Dermis lymphatic vessel endothelial cell (primary cell): ENCODE results near the gene EIF4G2. TPM values are rescaled to one million over a fixed set of nuclear protein-coding genes. Genes with fewer than 3 reads are reported as not detected.

Experiments
- total RNA-seq: library from RNA; depleted of rRNA; stranded (reverse); fragments of >200 nt; gene quantifications from 2 replicates; pipeline ENCODE4 v1.2.1, GENCODE V29; 2014

Gene EIF4G2
- 718 and 747 TPM in 2 replicates for total RNA-seq

GRCh38 chr11:10808553-10809372 is at the start of gene EIF4G2:
Gene EIF4G2 (minus strand): TSS chr11:10808926.

GRCh38 chr11:10857709-10858438 is 49.1 kb upstream of the EIF4G2 start, which contains the start of gene ZBED5:
Gene ZBED5 (minus strand): TSS chr11:10858053. CDS start chr11:10854945, 3,108 bp downstream.

GRCh38 chr11:10750838-10751580 is 57.7 kb downstream of the EIF4G2 start, which contains the start of gene CTR9:
Gene CTR9 (plus strand): TSS chr11:10751246. CDS start chr11:10751413, 167 bp downstream.

Other genes starting within 250 kb of the EIF4G2 start
- 208 and 386 TPM in 2 replicates for gene LYVE1, start 240.3 kb downstream of the EIF4G2 start, total RNA-seq
- gene IRAG1, start 115.2 kb downstream of the EIF4G2 start, total RNA-seq: 0.69 and 0.87 TPM in 2 replicates
- 36.0 and 46.1 TPM in 2 replicates for gene CTR9, start 57.7 kb downstream of the EIF4G2 start, total RNA-seq
- 10.9 and 16.3 TPM in 2 replicates for gene ZBED5, start 49.1 kb upstream of the EIF4G2 start, total RNA-seq